ENCODE measurements around the gene SYCE3. TPM values are rescaled to one million over a fixed set of nuclear protein-coding genes. Genes with fewer than 3 reads are reported as not detected.

SYCE3 gene
- total and polyA plus RNA-seq, 11 donors, result not detected

- Histone ChIP-seq H3K9me3 (no peaks in the 10 kb centered on the region), H3K27me3 (no peaks in the 10 kb centered on the region), H3K4me3 (no peak overlapping the region), H3K36me3 (peaks cover 0 to 6% (median 3%) of the 10 kb centered on the region in 9 donors), H3K27ac (no peak overlapping the region), H3K4me1 (peaks cover 3 to 23% (median 19%) of the 10 kb centered on the region in 12 donors)
- no peak for ATAC-seq
- WGBS, 4 donors, result 92 to 95% (median 94%) methylated on average over 8 of the region's 8 CpGs
- TF ChIP-seq CTCF (IDR thresholded peaks at IDR 0.05), result no peak
- TF ChIP-seq POLR2A (IDR thresholded peaks at IDR 0.05), result no peak
- intact Hi-C loops (cut with DNase I), result no loop called here
- DNase-seq, result peak in 2 of 5 donors; percentile 6 to 9
These were observed 23.1 kb upstream of the SYCE3 start for GRCh38 chr22:50585781-50586180.

DNA sequence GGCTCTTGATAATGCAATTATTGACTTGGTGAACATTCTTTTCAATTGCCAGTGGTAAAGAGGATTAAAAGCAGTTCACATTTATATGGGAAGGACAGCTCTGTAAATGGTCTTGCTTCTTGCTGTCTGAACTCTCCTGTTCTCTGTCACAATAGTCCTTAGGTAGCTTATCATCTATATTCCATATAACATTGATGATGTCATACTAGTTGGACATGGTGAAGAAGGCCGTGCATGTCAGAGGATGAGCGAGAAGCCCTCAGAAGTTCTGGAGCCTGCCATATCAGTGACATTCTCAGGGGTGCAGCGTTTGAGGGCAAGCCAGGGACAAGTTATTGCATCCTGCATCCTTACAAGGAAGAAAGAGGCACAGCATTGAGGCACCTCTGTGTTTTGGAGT is 22.5 kb upstream of the SYCE3 start:
- Histone ChIP-seq H3K36me3 (peaks cover 0 to 11% (median 5%) of the 10 kb centered on the region in 9 donors), H3K4me1 (peaks cover 3 to 29% (median 20%) of the 10 kb centered on the region in 12 donors), H3K9me3 (no peaks in the 10 kb centered on the region), H3K4me3 (no peak overlapping the region), H3K27ac (no peak overlapping the region), H3K27me3 (no peaks in the 10 kb centered on the region)
- peak in 2 of 5 donors; percentile 4 to 19 for DNase-seq
- no peak for ATAC-seq
- 83 to 91% (median 90%) methylated on average over 3 of the region's 3 CpGs for WGBS, 4 donors
- intact Hi-C loops (cut with DNase I), result no loop called here
- no peak for TF ChIP-seq CTCF (IDR thresholded peaks at IDR 0.05)
- TF ChIP-seq POLR2A (IDR thresholded peaks at IDR 0.05), result no peak

GRCh38 chr22:50584106-50585096 is 21.7 kb upstream of the SYCE3 start:
- intact Hi-C loops (cut with DNase I), result loop anchor here in 1 of 10 donors (5.0 kb wide), 1 partner anchor 77 kb away; the partner anchor contains the start of genes LMF2 and NCAPH2
- TF ChIP-seq POLR2A (IDR thresholded peaks at IDR 0.05) (no peak), CTCF (IDR thresholded peaks at IDR 0.05) (no peak)
- 94 to 96% (median 96%) methylated on average over 23 of the region's 23 CpGs for WGBS, 4 donors
- DNase-seq, result peak in 2 of 5 donors; percentile 6 to 20
- Histone ChIP-seq H3K27me3 (no peaks in the 10 kb centered on the region), H3K27ac (no peak overlapping the region), H3K4me3 (peak overlapping the region in 3 of 12 donors; percentile 62 to 89 (median 86)), H3K4me1 (peaks cover 3 to 37% (median 20%) of the 10 kb centered on the region in 12 donors), H3K36me3 (peaks cover 0 to 18% (median 6%) of the 10 kb centered on the region in 9 donors), H3K9me3 (no peaks in the 10 kb centered on the region)
- ATAC-seq, result no peak

DNA sequence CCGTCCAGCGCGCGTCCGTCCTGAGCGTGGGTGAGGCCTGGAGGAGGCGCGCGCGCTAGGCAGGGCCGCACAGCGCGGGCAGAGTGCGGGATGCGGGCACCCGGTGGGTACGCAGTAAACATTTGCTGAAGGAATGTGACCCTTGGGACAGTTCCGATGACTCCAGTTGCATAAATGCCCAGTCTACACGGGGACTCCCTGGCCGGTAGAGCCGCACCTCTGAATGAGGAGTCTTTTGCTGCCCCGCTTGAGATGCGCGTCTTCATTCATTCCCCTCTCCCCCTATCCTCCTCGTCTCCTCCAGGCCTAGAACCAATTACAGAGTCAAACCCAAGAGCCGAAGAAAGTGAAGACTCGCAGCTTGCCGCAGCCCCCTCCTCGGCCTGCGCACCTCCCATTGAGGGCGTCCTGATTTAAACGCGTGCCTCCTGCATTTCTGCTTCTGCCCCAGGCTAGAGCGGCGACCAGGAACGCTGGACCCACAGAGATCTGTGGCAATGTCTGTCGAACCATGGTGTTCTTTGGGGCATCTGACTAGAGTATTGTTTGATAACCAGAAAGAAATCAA is 20.7 kb upstream of the SYCE3 start:
- ATAC-seq (peak in 2 of 4 donors; percentile 33 to 36), DNase-seq (no peak)
- TF ChIP-seq CTCF (IDR thresholded peaks at IDR 0.05), result peak in 2 of 12 donors; percentile 6 to 45
- TF ChIP-seq POLR2A (IDR thresholded peaks at IDR 0.05), result no peak
- no peaks in the 10 kb centered on the region for H3K9me3 ChIP-seq
- peak overlapping the region; percentile 56 to 91 (median 76) for H3K4me3 ChIP-seq
- peaks cover 0 to 26% (median 12%) of the 10 kb centered on the region in 9 donors for H3K36me3 ChIP-seq
- 7 to 19% (median 9%) methylated on average over 27 to 37 of the region's 37 CpGs for WGBS, 4 donors
- H3K27ac ChIP-seq, result peak overlapping the region; percentile 5 to 100 (median 99)
- intact Hi-C loops (cut with DNase I), result loop anchor here in 1 of 10 donors (2.0 to 5.0 kb wide), 2 partner anchors 57 to 76 kb away; partner anchors contain the start of genes LMF2 and NCAPH2
- H3K27me3 ChIP-seq, result no peaks in the 10 kb centered on the region
- H3K4me1 ChIP-seq, result peaks cover 3 to 47% (median 30%) of the 10 kb centered on the region in 12 donors
